Mononuclear cell (primary cell): ENCODE results near the gene CHFR. TPM values are rescaled to one million over a fixed set of nuclear protein-coding genes. Genes with fewer than 3 reads are reported as not detected.
A peak's percentile ranks its signal among the peaks of the same experiment; 100 is the strongest.
"Not testable (repeated sequence)": the region's sequence is repeated elsewhere in the genome, so short reads cannot be mapped to it uniquely, and the experiment has no call there.

ENCODE experiments used
- H3K27me3 ChIP-seq: 2 replicates; pipeline ENCODE4 v1.6.0; 2011; ENCODE audit warnings: low read length, control low read depth; ENCODE audit not compliant: insufficient read depth
- H3K4me1 ChIP-seq: 2 replicates; pipeline ENCODE4 v1.5.1; 2011; ENCODE audit warnings: mild to moderate bottlenecking, low read length, control low read depth; ENCODE audit not compliant: insufficient read depth
- H3K4me3 ChIP-seq: 2 replicates; pipeline ENCODE4 v1.5.1; 2011; ENCODE audit warnings: mild to moderate bottlenecking, low read length, moderate library complexity
- H3K9me3 ChIP-seq: 2 replicates; pipeline ENCODE4 v1.5.1; 2011; ENCODE audit warnings: low read depth, mild to moderate bottlenecking, control low read depth, low read length
- total RNA-seq: library from RNA; depleted of rRNA; stranded (reverse); fragments of >200 nt; gene quantifications from one replicate; pipeline ENCODE4 v1.2.3, GENCODE V29; 2012

CHFR gene
- total RNA-seq, 1 donor = 51.2 TPM

GRCh38 chr12:132837693-132838409, 49.6 kb downstream of the CHFR start:
- no peaks in the 10 kb centered on the region for H3K27me3 ChIP-seq
- no peaks in the 10 kb centered on the region for H3K9me3 ChIP-seq
- peaks cover 16% of the 10 kb centered on the region for H3K4me1 ChIP-seq
- no peak overlapping the region for H3K4me3 ChIP-seq

- Histone ChIP-seq H3K27me3 (no peaks in the 10 kb centered on the region), H3K9me3 (no peaks in the 10 kb centered on the region), H3K4me1 (peaks cover 16% of the 10 kb centered on the region), H3K4me3 (no peak overlapping the region)
Observed at GRCh38 chr12:132836795-132837331, 50.5 kb downstream of the CHFR start.

GRCh38 chr12:132836230-132836629, 51.2 kb downstream of the CHFR start:
- H3K4me3 ChIP-seq, H3K9me3 ChIP-seq, H3K27me3 ChIP-seq: not testable (repeated sequence)
- H3K4me1 ChIP-seq = peaks cover 16% of the 10 kb centered on the region

GRCh38 chr12:132835076-132836025, 52.1 kb downstream of the CHFR start:
- Histone ChIP-seq H3K4me3 (no peak overlapping the region), H3K4me1 (peaks cover 16% of the 10 kb centered on the region), H3K9me3 (no peaks in the 10 kb centered on the region), H3K27me3 (no peaks in the 10 kb centered on the region)

GRCh38 chr12:132834181-132834711, 53.2 kb downstream of the CHFR start:
- Histone ChIP-seq H3K9me3 (no peaks in the 10 kb centered on the region), H3K27me3 (no peaks in the 10 kb centered on the region), H3K4me3 (no peak overlapping the region), H3K4me1 (peaks cover 20% of the 10 kb centered on the region)

- Histone ChIP-seq H3K9me3 (no peaks in the 10 kb centered on the region), H3K4me1 (peaks cover 21% of the 10 kb centered on the region), H3K4me3 (no peak overlapping the region), H3K27me3 (no peaks in the 10 kb centered on the region)
Observed at GRCh38 chr12:132833341-132833740, 54.1 kb downstream of the CHFR start.

- peaks cover 31% of the 10 kb centered on the region for H3K4me1 ChIP-seq
- H3K4me3 ChIP-seq = no peak overlapping the region
- H3K9me3 ChIP-seq = no peaks in the 10 kb centered on the region
- no peaks in the 10 kb centered on the region for H3K27me3 ChIP-seq
Observed at GRCh38 chr12:132831771-132832170, 55.6 kb downstream of the CHFR start.

- peaks cover 20% of the 10 kb centered on the region for H3K4me1 ChIP-seq
- no peaks in the 10 kb centered on the region for H3K9me3 ChIP-seq
- H3K27me3 ChIP-seq = no peaks in the 10 kb centered on the region
- peak within 1 kb of the TSS; percentile 75 for H3K4me3 ChIP-seq
Observed at GRCh38 chr12:132828706-132829534, 58.5 kb downstream of the CHFR start, which contains the start of gene GOLGA3. TSS of gene GOLGA3 (minus strand) at chr12:132828869. CDS start at chr12:132822128, 6,741 bp downstream.

- Histone ChIP-seq H3K27me3 (no peaks in the 10 kb centered on the region), H3K4me1 (peaks cover 18% of the 10 kb centered on the region), H3K9me3 (no peaks in the 10 kb centered on the region), H3K4me3 (peak overlapping the region; percentile 75)
Observed at GRCh38 chr12:132827763-132828703, 59.4 kb downstream of the CHFR start.

- Histone ChIP-seq H3K27me3 (no peaks in the 10 kb centered on the region), H3K4me3 (no peak overlapping the region), H3K4me1 (peaks cover 18% of the 10 kb centered on the region), H3K9me3 (no peaks in the 10 kb centered on the region)
Observed at GRCh38 chr12:132825861-132826260, 61.5 kb downstream of the CHFR start.

- H3K9me3 ChIP-seq = no peaks in the 10 kb centered on the region
- peaks cover 18% of the 10 kb centered on the region for H3K4me1 ChIP-seq
- H3K27me3 ChIP-seq = no peaks in the 10 kb centered on the region
- no peak overlapping the region for H3K4me3 ChIP-seq
Observed at GRCh38 chr12:132825089-132825488, 62.3 kb downstream of the CHFR start.

GRCh38 chr12:132824053-132824452, 63.4 kb downstream of the CHFR start:
- Histone ChIP-seq H3K4me1 (peaks cover 13% of the 10 kb centered on the region), H3K4me3 (no peak overlapping the region), H3K27me3 (no peaks in the 10 kb centered on the region), H3K9me3 (no peaks in the 10 kb centered on the region)

GRCh38 chr12:132818562-132818961, 68.8 kb downstream of the CHFR start:
- Histone ChIP-seq H3K9me3 (no peaks in the 10 kb centered on the region), H3K4me3 (no peak overlapping the region), H3K4me1 (no peaks in the 10 kb centered on the region), H3K27me3 (no peaks in the 10 kb centered on the region)
